SIG-M5 (cell line): Measurements from ENCODE around the gene IQGAP2.
"Not testable (repeated sequence)": the region's sequence is repeated elsewhere in the genome, so short reads cannot be mapped to it uniquely, and the experiment has no call there.

ENCODE experiments used
- DNase-seq: peaks from one replicate; lab custom pipeline; 2025; lab: John Stamatoyannopoulos, UW

The IQGAP2 gene

GRCh38 chr5:76402886-76403765 lies at the start of gene IQGAP2:
IQGAP2 (plus strand) TSS chr5:76403285; CDS start chr5:76403546, 261 bp downstream.
- DNase-seq = peak; percentile 98

GRCh38 chr5:76356887-76357286 lies 46.2 kb upstream of the IQGAP2 start:
- DNase-seq = no peak

- no peak for DNase-seq
These were observed 39.5 kb upstream of the IQGAP2 start for GRCh38 chr5:76363352-76364225.

- DNase-seq = no peak
These were observed 38.9 kb upstream of the IQGAP2 start for GRCh38 chr5:76364226-76364589.

GRCh38 chr5:76365561-76365960 lies 37.5 kb upstream of the IQGAP2 start:
- DNase-seq = no peak

- no peak for DNase-seq
These were observed 36.5 kb upstream of the IQGAP2 start for GRCh38 chr5:76366596-76366995.

- no peak for DNase-seq
These were observed 35.3 kb upstream of the IQGAP2 start for GRCh38 chr5:76367623-76368371.

GRCh38 chr5:76368941-76369340 lies 34.1 kb upstream of the IQGAP2 start:
- no peak for DNase-seq

- DNase-seq = not testable (repeated sequence)
These were observed 33.4 kb upstream of the IQGAP2 start for GRCh38 chr5:76369668-76370067.

- no peak for DNase-seq
These were observed 31.1 kb upstream of the IQGAP2 start for GRCh38 chr5:76371960-76372322.

- DNase-seq = no peak
These were observed 30.6 kb upstream of the IQGAP2 start for GRCh38 chr5:76372323-76373054.

GRCh38 chr5:76376148-76376865 lies 26.8 kb upstream of the IQGAP2 start:
- DNase-seq = no peak

GRCh38 chr5:76376866-76377230 lies 26.2 kb upstream of the IQGAP2 start:
- no peak for DNase-seq

- no peak for DNase-seq
These were observed 24.7 kb upstream of the IQGAP2 start for GRCh38 chr5:76378355-76378754.

- no peak for DNase-seq
These were observed 23.8 kb upstream of the IQGAP2 start for GRCh38 chr5:76379316-76379715.

- no peak for DNase-seq
These were observed 23.2 kb upstream of the IQGAP2 start for GRCh38 chr5:76379855-76380254.

GRCh38 chr5:76380346-76381066 lies 22.6 kb upstream of the IQGAP2 start:
- DNase-seq = no peak

- no peak for DNase-seq
These were observed 19.8 kb upstream of the IQGAP2 start for GRCh38 chr5:76383126-76383832.

GRCh38 chr5:76384189-76384588 lies 18.9 kb upstream of the IQGAP2 start:
- no peak for DNase-seq

- DNase-seq = no peak
These were observed 18.4 kb upstream of the IQGAP2 start for GRCh38 chr5:76384705-76385104.
